Keratinocyte (primary cell): Measurements from ENCODE around the gene FGGY.

ENCODE experiments used
- CTCF ChIP-seq, 3 experiments: IDR thresholded peaks in 1 of 3; conservative IDR thresholded peaks in 1 of 3; optimal IDR thresholded peaks in 1 of 3; 2 replicates in 2 of 3; 3 replicates in 1 of 3; pipeline versions ENCODE3 to v1.5.1; 2011; ENCODE audit warnings: low read length in 3 of 3, mild to moderate bottlenecking in 3 of 3, moderate library complexity in 2 of 3, control low read depth in 1 of 3, inconsistent platforms in 1 of 3; ENCODE audit not compliant: insufficient read depth in 2 of 3; ENCODE audit errors: extremely low read depth in 1 of 3
- EZH2 ChIP-seq: IDR thresholded peaks from one replicate; pipeline ENCODE4 v1.6.1; 2012; ENCODE audit warnings: inconsistent platforms, mild to moderate bottlenecking, low read length, moderate library complexity

GRCh38 chr1:59401581-59401980 is 104.7 kb downstream of the FGGY start:
- no peak for TF ChIP-seq CTCF (optimal IDR thresholded peaks at IDR 0.05 in 1 of 3, IDR thresholded peaks at IDR 0.05 in 1 of 3, conservative IDR thresholded peaks at IDR 0.05 in 1 of 3; ENCODE audit: extremely low read depth in 1 of 3, insufficient read depth in 2 of 3, low read length in 3 of 3)
- no peak for TF ChIP-seq EZH2
